Sigmoid colon (tissue), 7 donors: ENCODE measurements around the gene TCAP. TPM values are rescaled to one million over a fixed set of nuclear protein-coding genes. Genes with fewer than 3 reads are reported as not detected.
A peak's percentile ranks its signal among the peaks of the same experiment; 100 is the strongest.

Experiments used
- DNase-seq: peaks from one replicate; pipeline ENCODE4 v3.0.0-alpha.2; 2019
- H3K27ac ChIP-seq, 4 donors: fragments of 200-600 bp; sonication (generic); one replicate each; pipeline ENCODE4 v1.5.1; 2016 to 2019; ENCODE audit warnings: mild to moderate bottlenecking in 1 of 4
- H3K27me3 ChIP-seq, 3 donors: fragments of 200-600 bp; sonication (generic); one replicate each; pipeline ENCODE4 v1.5.1; 2019; ENCODE audit warnings: mild to moderate bottlenecking in 1 of 3
- H3K36me3 ChIP-seq, 4 donors: fragments of 200-600 bp; sonication (generic); one replicate each; pipeline ENCODE4 v1.5.1; 2016 to 2019
- H3K4me1 ChIP-seq, 4 donors: fragments of 200-600 bp; sonication (generic); one replicate each; pipeline ENCODE4 v1.5.1; 2017 to 2019
- H3K4me3 ChIP-seq, 4 donors: fragments of 200-600 bp; sonication (generic); one replicate each; pipeline ENCODE4 v1.5.1; 2017 to 2019; ENCODE audit warnings: mild to moderate bottlenecking in 2 of 4, moderate library complexity in 1 of 4
- H3K9me3 ChIP-seq, 4 donors: fragments of 200-600 bp in 3 of 4; sonication (generic) in 3 of 4; one replicate each; pipeline versions ENCODE4 v1.5.1 to v1.6.1; 2013 to 2019
- CTCF ChIP-seq, 4 experiments: fragments of 450-650 bp in 3 of 4; fragments of 200-600 bp in 1 of 4; IDR thresholded peaks; one replicate each; pipeline ENCODE4 v1.5.1; 2016 to 2019; ENCODE audit warnings: antibody characterized with exemption in 4 of 4, mild to moderate bottlenecking in 3 of 4, moderate library complexity in 2 of 4
- EP300 ChIP-seq, 4 donors: sonication (generic); formaldehyde crosslinking; IDR thresholded peaks; one replicate each; pipeline ENCODE4 v1.6.1; 2017; ENCODE audit warnings: antibody characterized with exemption in 4 of 4
- POLR2A ChIP-seq, 2 donors: fragments of 450-650 bp; IDR thresholded peaks; one replicate each; pipeline ENCODE4 v1.6.1; 2016; ENCODE audit warnings: antibody characterized with exemption in 2 of 2, mild to moderate bottlenecking in 2 of 2, moderate library complexity in 2 of 2
- POLR2AphosphoS5 ChIP-seq, 4 donors: sonication (generic); formaldehyde crosslinking; IDR thresholded peaks; one replicate each; pipeline ENCODE4 v1.6.1; 2017; ENCODE audit warnings: antibody characterized with exemption in 4 of 4
- WGBS, 2 donors: extraction: QIAGEN DNeasy Blood & Tissue Kit; methylation state at CpG; one replicate each; pipeline ENCODE4 v1.1.7; 2013; 5-methylcytosine and 5-hydroxymethylcytosine counted together
- intact Hi-C: fragments of 100-400 bp; cut with DNase I; formaldehyde crosslinking; loops from one replicate; pipeline ENCODE4 v1.15.1; 2023
- polyA plus RNA-seq, 3 donors: library from polyadenylated mRNA; stranded (reverse); fragments of 200-250 nt; gene quantifications; one replicate each; pipeline ENCODE4 v1.2.3, GENCODE V29; 2013
- total RNA-seq, 4 donors: library from RNA; depleted of rRNA; stranded (reverse); fragments of >200 nt; gene quantifications; one replicate each; pipeline ENCODE4 v1.1.0, GENCODE V29; 2016
- donor health status: healthy with polysubstance abuse.
- donor health status: Bipolar disorder and iron deficiency.
- donor health status: healthy.

Gene TCAP
- total and polyA plus RNA-seq, 7 donors, result 0.49 to 3.5 (median 1.1) TPM; not detected in 1

- 14 to 54% methylated on average over 8 of the region's 8 CpGs for WGBS, 2 donors
- DNase-seq, result no peak
- Histone ChIP-seq H3K27me3 (no peaks in the 10 kb centered on the region), H3K4me1 (no peaks in the 10 kb centered on the region), H3K4me3 (no peak overlapping the region), H3K9me3 (no peaks in the 10 kb centered on the region), H3K36me3 (peaks cover 0 to 7% (median 0%) of the 10 kb centered on the region in 4 donors), H3K27ac (peak overlapping the region; percentile 10 to 62 (median 28))
- intact Hi-C loops, result no loop called here
- TF ChIP-seq POLR2AphosphoS5 (IDR thresholded peaks at IDR 0.05), result no peak
- no peak for TF ChIP-seq POLR2A (IDR thresholded peaks at IDR 0.05)
- no peak for TF ChIP-seq EP300 (IDR thresholded peaks at IDR 0.05)
- no peak for TF ChIP-seq CTCF (IDR thresholded peaks at IDR 0.05)
Observed at GRCh38 chr17:39651923-39652586, 13.1 kb upstream of the TCAP start.

GRCh38 chr17:39652587-39653315, 12.4 kb upstream of the TCAP start:
- 27 to 55% methylated on average over 7 of the region's 7 CpGs for WGBS, 2 donors
- no peaks in the 10 kb centered on the region for H3K4me1 ChIP-seq

GRCh38 chr17:39653316-39653661, 11.9 kb upstream of the TCAP start:
- Histone ChIP-seq H3K4me1 (no peaks in the 10 kb centered on the region), H3K9me3 (no peaks in the 10 kb centered on the region), H3K27me3 (no peaks in the 10 kb centered on the region), H3K4me3 (peak overlapping the region in 3 of 4 donors; percentile 6 to 27 (median 12)), H3K36me3 (peaks cover 0 to 19% (median 0%) of the 10 kb centered on the region in 4 donors), H3K27ac (peak overlapping the region; percentile 16 to 62 (median 40))
- WGBS, 2 donors, result 58 to 77% methylated on average over 12 of the region's 12 CpGs
- intact Hi-C loops, result no loop called here
- DNase-seq, result no peak
- TF ChIP-seq CTCF (IDR thresholded peaks at IDR 0.05), result no peak

More at GRCh38 chr17:39652587-39653315, 12.4 kb upstream of the TCAP start:
- TF ChIP-seq EP300 (IDR thresholded peaks at IDR 0.05) (no peak), POLR2AphosphoS5 (IDR thresholded peaks at IDR 0.05) (no peak), POLR2A (IDR thresholded peaks at IDR 0.05) (no peak), CTCF (IDR thresholded peaks at IDR 0.05) (no peak)
- Histone ChIP-seq H3K27ac (peak overlapping the region; percentile 16 to 62 (median 40)), H3K27me3 (no peaks in the 10 kb centered on the region), H3K36me3 (peaks cover 0 to 14% (median 0%) of the 10 kb centered on the region in 4 donors), H3K9me3 (no peaks in the 10 kb centered on the region), H3K4me3 (peak overlapping the region in 3 of 4 donors; percentile 6 to 27 (median 12))
- DNase-seq, result no peak
- intact Hi-C loops, result no loop called here

GRCh38 chr17:39653662-39654331, 11.4 kb upstream of the TCAP start:
- no peak for TF ChIP-seq POLR2A (IDR thresholded peaks at IDR 0.05)
- TF ChIP-seq CTCF (IDR thresholded peaks at IDR 0.05), result peak; percentile 45 to 81 (median 55)
- H3K4me3 ChIP-seq, result peak overlapping the region in 3 of 4 donors; percentile 12 to 27 (median 12)
- no peaks in the 10 kb centered on the region for H3K4me1 ChIP-seq
- H3K36me3 ChIP-seq, result peaks cover 0 to 24% (median under 1%) of the 10 kb centered on the region in 4 donors
- no peaks in the 10 kb centered on the region for H3K27me3 ChIP-seq
- peak overlapping the region; percentile 16 to 62 (median 40) for H3K27ac ChIP-seq
- intact Hi-C loops, result no loop called here
- no peak for DNase-seq
- no peaks in the 10 kb centered on the region for H3K9me3 ChIP-seq
- WGBS, 2 donors, result 47 to 65% methylated on average over 14 of the region's 14 CpGs
